ENCODE data around the gene DPH7. TPM values are rescaled to one million over a fixed set of nuclear protein-coding genes. Genes with fewer than 3 reads are reported as not detected.
"Not testable (repeated sequence)": the region's sequence is repeated elsewhere in the genome, so short reads cannot be mapped to it uniquely, and the experiment has no call there.

The DPH7 gene
- polyA plus RNA-seq, 2 donors, result 20.5 to 36.0 TPM

DNA sequence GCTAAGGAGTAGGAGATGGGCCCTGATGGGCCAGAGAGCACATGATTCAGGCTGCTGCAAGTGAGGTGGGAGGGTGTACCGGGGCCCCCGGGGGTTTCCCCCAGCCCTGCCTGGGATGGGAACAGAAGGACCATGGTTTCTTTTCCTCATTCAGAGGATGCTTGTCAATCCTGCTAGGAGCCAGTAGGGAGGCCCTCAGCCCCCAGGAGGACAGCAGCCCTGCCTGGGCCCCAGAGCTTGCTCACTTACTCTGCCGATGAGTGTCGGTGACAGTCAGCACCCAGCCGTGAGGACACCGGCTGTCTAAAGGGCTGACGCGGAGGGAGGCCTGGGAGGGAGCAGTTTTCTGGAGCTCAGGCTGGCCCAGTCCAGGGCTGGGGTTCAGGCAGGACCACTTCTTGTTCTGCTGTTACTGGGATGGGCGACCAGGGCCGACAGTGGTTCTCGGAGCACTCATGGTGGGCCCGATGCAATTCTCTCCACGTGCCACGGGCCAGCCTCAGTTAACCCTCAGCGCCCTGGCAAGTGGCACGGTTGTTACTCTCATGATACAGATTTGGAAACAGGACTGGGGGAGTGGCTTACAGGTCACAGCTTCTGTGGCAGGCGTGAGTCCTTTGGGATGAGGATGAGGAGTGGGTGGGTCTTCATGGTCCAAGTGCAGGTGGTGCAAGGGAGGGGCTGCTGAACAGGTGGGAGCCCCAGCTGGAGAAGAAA is 28.6 kb upstream of the DPH7 start:
- WGBS, 2 donors, result 51 to 53% methylated on average over 17 of the region's 17 CpGs
- H3K9me3 ChIP-seq (ENCODE audit: control insufficient read depth in 2 of 2, insufficient read depth in 1 of 2, low read depth in 1 of 2, low read length in 1 of 2), result no peaks in the 10 kb centered on the region
- H3K4me1 ChIP-seq (ENCODE audit: control insufficient read depth in 2 of 2, insufficient read depth in 2 of 2, low read length in 1 of 2), result peaks cover 15 to 34% of the 10 kb centered on the region in 2 donors
- peaks cover 0 to 2% of the 10 kb centered on the region in 2 donors for H3K36me3 ChIP-seq (ENCODE audit: control insufficient read depth in 2 of 2, insufficient read depth in 2 of 2, low read length in 1 of 2)
- peak overlapping the region; percentile 55 to 94 for H3K27ac ChIP-seq (ENCODE audit: low read depth in 2 of 2, low read length in 1 of 2)
- no peaks in the 10 kb centered on the region for H3K27me3 ChIP-seq (ENCODE audit: control insufficient read depth in 1 of 2, insufficient read depth in 2 of 2, low read length in 2 of 2)
- peak overlapping the region; percentile 79 to 89 for H3K4me3 ChIP-seq (ENCODE audit: low read depth in 1 of 2, low read length in 2 of 2)

DNA sequence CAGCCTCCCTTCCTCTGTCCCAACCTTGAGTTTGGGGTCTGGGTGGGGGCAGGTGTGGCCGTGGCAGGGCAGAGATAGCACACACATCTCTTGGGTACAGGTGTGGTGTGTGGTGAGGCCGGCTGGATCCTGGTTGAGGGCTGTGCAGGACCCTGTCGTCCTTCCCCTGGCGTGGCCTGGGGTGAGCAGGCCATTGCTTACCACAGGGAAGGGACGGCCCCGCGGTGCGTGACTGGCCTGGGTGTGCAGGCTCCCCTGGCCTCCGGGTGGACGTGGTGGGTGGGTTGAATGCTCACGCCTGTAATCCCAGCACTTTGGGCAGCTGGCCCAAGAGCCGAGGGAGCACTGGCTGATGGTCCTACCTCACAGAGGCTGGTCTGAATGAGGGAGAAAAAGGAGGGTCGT is 28.0 kb upstream of the DPH7 start:
- Histone ChIP-seq H3K36me3 (ENCODE audit: control insufficient read depth in 2 of 2, insufficient read depth in 2 of 2, low read length in 1 of 2) (peaks cover 0 to 2% of the 10 kb centered on the region in 2 donors), H3K27ac (ENCODE audit: low read depth in 2 of 2, low read length in 1 of 2) (peak overlapping the region; percentile 91 to 94), H3K9me3 (ENCODE audit: control insufficient read depth in 2 of 2, insufficient read depth in 1 of 2, low read depth in 1 of 2, low read length in 1 of 2) (no peaks in the 10 kb centered on the region), H3K27me3 (ENCODE audit: control insufficient read depth in 1 of 2, insufficient read depth in 2 of 2, low read length in 2 of 2) (no peaks in the 10 kb centered on the region), H3K4me3 (ENCODE audit: low read depth in 1 of 2, low read length in 2 of 2) (peak overlapping the region; percentile 79 to 89), H3K4me1 (ENCODE audit: control insufficient read depth in 2 of 2, insufficient read depth in 2 of 2, low read length in 1 of 2) (peaks cover 15 to 28% of the 10 kb centered on the region in 2 donors)
- 34 to 45% methylated on average over 13 of the region's 13 CpGs for WGBS, 2 donors

GRCh38 chr9:137606005-137606621 is 27.4 kb upstream of the DPH7 start:
- peak overlapping the region; percentile 91 to 94 for H3K27ac ChIP-seq (ENCODE audit: low read depth in 2 of 2, low read length in 1 of 2)
- H3K4me3 ChIP-seq (ENCODE audit: low read depth in 1 of 2, low read length in 2 of 2), result peak overlapping the region; percentile 79 to 89
- H3K9me3 ChIP-seq (ENCODE audit: control insufficient read depth in 2 of 2, insufficient read depth in 1 of 2, low read depth in 1 of 2, low read length in 1 of 2), result no peaks in the 10 kb centered on the region
- H3K36me3 ChIP-seq (ENCODE audit: control insufficient read depth in 2 of 2, insufficient read depth in 2 of 2, low read length in 1 of 2), result peaks cover 0 to 2% of the 10 kb centered on the region in 2 donors
- peaks cover 13 to 23% of the 10 kb centered on the region in 2 donors for H3K4me1 ChIP-seq (ENCODE audit: control insufficient read depth in 2 of 2, insufficient read depth in 2 of 2, low read length in 1 of 2)
- WGBS, 2 donors, result 1 to 3% methylated on average over 46 to 57 of the region's 57 CpGs
- no peaks in the 10 kb centered on the region for H3K27me3 ChIP-seq (ENCODE audit: control insufficient read depth in 1 of 2, insufficient read depth in 2 of 2, low read length in 2 of 2)

GRCh38 chr9:137605121-137606004 is 26.6 kb upstream of the DPH7 start, which contains the start of gene ARRDC1:
ARRDC1 (plus strand) TSS chr9:137605686; CDS start chr9:137605718, 32 bp downstream.
- Histone ChIP-seq H3K27me3 (ENCODE audit: control insufficient read depth in 1 of 2, insufficient read depth in 2 of 2, low read length in 2 of 2) (no peaks in the 10 kb centered on the region), H3K9me3 (ENCODE audit: control insufficient read depth in 2 of 2, insufficient read depth in 1 of 2, low read depth in 1 of 2, low read length in 1 of 2) (no peaks in the 10 kb centered on the region), H3K4me1 (ENCODE audit: control insufficient read depth in 2 of 2, insufficient read depth in 2 of 2, low read length in 1 of 2) (peaks cover 13 to 20% of the 10 kb centered on the region in 2 donors), H3K27ac (ENCODE audit: low read depth in 2 of 2, low read length in 1 of 2) (peak within 1 kb of the TSS; percentile 91 to 94), H3K36me3 (ENCODE audit: control insufficient read depth in 2 of 2, insufficient read depth in 2 of 2, low read length in 1 of 2) (peaks cover 0 to 2% of the 10 kb centered on the region in 2 donors), H3K4me3 (ENCODE audit: low read depth in 1 of 2, low read length in 2 of 2) (peak within 1 kb of the TSS; percentile 79 to 89)
- WGBS, 2 donors, result 1% methylated on average over 54 to 111 of the region's 111 CpGs

DNA sequence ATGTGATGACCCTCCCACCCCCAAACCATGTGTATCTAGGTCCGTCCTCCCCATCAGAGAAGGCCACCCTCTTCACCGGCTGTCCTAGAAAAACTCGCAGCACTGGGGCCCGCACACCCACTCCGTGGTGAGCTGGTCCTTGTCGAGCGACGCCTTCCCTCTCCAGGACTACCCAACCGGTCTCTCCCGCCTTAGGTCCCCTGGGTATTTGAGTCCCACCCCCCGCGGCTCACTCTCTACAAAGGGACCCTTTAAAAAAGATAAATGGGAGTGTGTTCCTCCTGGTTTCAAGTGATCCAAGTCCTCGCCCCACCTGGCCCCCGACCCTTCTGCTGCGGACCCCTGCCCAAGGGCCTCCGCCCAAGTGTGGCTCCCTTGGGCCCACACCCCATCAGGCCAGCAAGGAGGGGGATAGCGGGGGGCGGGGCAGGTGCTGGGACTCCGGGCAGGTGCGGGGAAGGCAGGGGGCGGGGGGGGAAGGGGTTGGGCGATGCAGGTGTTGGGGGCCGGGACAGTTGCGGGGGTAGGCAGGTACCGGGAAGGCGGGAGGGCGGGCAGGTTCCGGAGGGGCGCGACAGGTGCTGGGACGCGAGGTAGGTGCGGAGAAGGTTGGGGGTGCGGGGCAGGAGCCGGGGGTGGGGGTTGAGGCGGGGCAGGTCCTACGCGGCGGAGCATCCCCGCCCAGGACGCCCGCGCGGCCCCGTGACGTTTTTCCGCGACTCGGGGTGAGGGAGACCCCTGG is 25.8 kb upstream of the DPH7 start:
- peaks cover 0 to 2% of the 10 kb centered on the region in 2 donors for H3K36me3 ChIP-seq (ENCODE audit: control insufficient read depth in 2 of 2, insufficient read depth in 2 of 2, low read length in 1 of 2)
- H3K4me1 ChIP-seq (ENCODE audit: control insufficient read depth in 2 of 2, insufficient read depth in 2 of 2, low read length in 1 of 2), result peaks cover 13 to 20% of the 10 kb centered on the region in 2 donors
- peak overlapping the region; percentile 74 for H3K27ac ChIP-seq (ENCODE audit: low read depth in 2 of 2, low read length in 1 of 2)
- peak overlapping the region; percentile 40 to 54 for H3K4me3 ChIP-seq (ENCODE audit: low read depth in 1 of 2, low read length in 2 of 2)
- no peaks in the 10 kb centered on the region for H3K9me3 ChIP-seq (ENCODE audit: control insufficient read depth in 2 of 2, insufficient read depth in 1 of 2, low read depth in 1 of 2, low read length in 1 of 2)
- no peaks in the 10 kb centered on the region for H3K27me3 ChIP-seq (ENCODE audit: control insufficient read depth in 1 of 2, insufficient read depth in 2 of 2, low read length in 2 of 2)
- 8 to 13% methylated on average over 33 to 49 of the region's 49 CpGs for WGBS, 2 donors

- Histone ChIP-seq H3K36me3 (ENCODE audit: control insufficient read depth in 2 of 2, insufficient read depth in 2 of 2, low read length in 1 of 2) (peaks cover 0 to 2% of the 10 kb centered on the region in 2 donors), H3K27ac (ENCODE audit: low read depth in 2 of 2, low read length in 1 of 2) (no peak overlapping the region), H3K4me1 (ENCODE audit: control insufficient read depth in 2 of 2, insufficient read depth in 2 of 2, low read length in 1 of 2) (peaks cover 13 to 20% of the 10 kb centered on the region in 2 donors), H3K9me3 (ENCODE audit: control insufficient read depth in 2 of 2, insufficient read depth in 1 of 2, low read depth in 1 of 2, low read length in 1 of 2) (no peaks in the 10 kb centered on the region), H3K4me3 (ENCODE audit: low read depth in 1 of 2, low read length in 2 of 2) (no peak overlapping the region), H3K27me3 (ENCODE audit: control insufficient read depth in 1 of 2, insufficient read depth in 2 of 2, low read length in 2 of 2) (no peaks in the 10 kb centered on the region)
- WGBS, 2 donors, result 65 to 84% methylated on average over 13 of the region's 13 CpGs
Observed at GRCh38 chr9:137603879-137604278, 25.2 kb upstream of the DPH7 start.

- WGBS, 2 donors, result 10 to 21% methylated on average over 3 of the region's 3 CpGs
- Histone ChIP-seq H3K27ac (ENCODE audit: low read depth in 2 of 2, low read length in 1 of 2) (no peak overlapping the region), H3K4me3 (ENCODE audit: low read depth in 1 of 2, low read length in 2 of 2) (no peak overlapping the region), H3K4me1 (ENCODE audit: control insufficient read depth in 2 of 2, insufficient read depth in 2 of 2, low read length in 1 of 2) (peaks cover 13 to 19% of the 10 kb centered on the region in 2 donors), H3K9me3 (ENCODE audit: control insufficient read depth in 2 of 2, insufficient read depth in 1 of 2, low read depth in 1 of 2, low read length in 1 of 2) (no peaks in the 10 kb centered on the region), H3K36me3 (ENCODE audit: control insufficient read depth in 2 of 2, insufficient read depth in 2 of 2, low read length in 1 of 2) (peaks cover 0 to 2% of the 10 kb centered on the region in 2 donors), H3K27me3 (ENCODE audit: control insufficient read depth in 1 of 2, insufficient read depth in 2 of 2, low read length in 2 of 2) (no peaks in the 10 kb centered on the region)
Observed at GRCh38 chr9:137602661-137603060, 23.9 kb upstream of the DPH7 start.

DNA sequence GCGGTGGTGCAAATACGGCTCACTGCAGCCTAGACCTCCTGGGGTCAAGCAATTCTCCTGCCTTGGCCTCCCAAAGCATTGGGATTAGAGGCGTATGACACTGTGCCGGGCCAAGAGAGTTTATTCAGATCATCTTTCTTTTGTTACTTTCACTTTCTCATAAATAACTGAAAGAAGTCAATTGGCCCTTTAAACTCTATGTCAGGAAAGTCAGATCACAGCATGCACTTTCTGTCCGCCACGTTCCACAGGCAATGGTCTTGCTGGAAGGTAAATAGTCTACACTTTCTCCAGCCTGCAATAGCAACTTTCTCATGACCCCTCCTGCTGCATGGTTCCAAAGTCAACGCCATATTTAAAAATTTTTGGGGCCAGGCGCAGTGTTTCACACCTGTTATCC is 20.2 kb upstream of the DPH7 start:
- Histone ChIP-seq H3K9me3 (ENCODE audit: control insufficient read depth in 2 of 2, insufficient read depth in 1 of 2, low read depth in 1 of 2, low read length in 1 of 2) (no peaks in the 10 kb centered on the region), H3K36me3 (ENCODE audit: control insufficient read depth in 2 of 2, insufficient read depth in 2 of 2, low read length in 1 of 2) (no peaks in the 10 kb centered on the region), H3K27me3 (ENCODE audit: control insufficient read depth in 1 of 2, insufficient read depth in 2 of 2, low read length in 2 of 2) (no peaks in the 10 kb centered on the region), H3K27ac (ENCODE audit: low read depth in 2 of 2, low read length in 1 of 2) (no peak overlapping the region), H3K4me3 (ENCODE audit: low read depth in 1 of 2, low read length in 2 of 2) (no peak overlapping the region), H3K4me1 (ENCODE audit: control insufficient read depth in 2 of 2, insufficient read depth in 2 of 2, low read length in 1 of 2) (peaks cover 0 to 2% of the 10 kb centered on the region in 2 donors)
- 77 to 79% methylated on average over 8 of the region's 8 CpGs for WGBS, 2 donors

- 90 to 95% methylated on average over 7 of the region's 7 CpGs for WGBS, 2 donors
- not testable (repeated sequence) for H3K27ac ChIP-seq (ENCODE audit: low read depth in 2 of 2, low read length in 1 of 2); H3K4me3 ChIP-seq (ENCODE audit: low read depth in 1 of 2, low read length in 2 of 2); H3K36me3 ChIP-seq (ENCODE audit: control insufficient read depth in 2 of 2, insufficient read depth in 2 of 2, low read length in 1 of 2); H3K27me3 ChIP-seq (ENCODE audit: control insufficient read depth in 1 of 2, insufficient read depth in 2 of 2, low read length in 2 of 2); H3K4me1 ChIP-seq (ENCODE audit: control insufficient read depth in 2 of 2, insufficient read depth in 2 of 2, low read length in 1 of 2); H3K9me3 ChIP-seq (ENCODE audit: control insufficient read depth in 2 of 2, insufficient read depth in 1 of 2, low read depth in 1 of 2, low read length in 1 of 2)
Observed at GRCh38 chr9:137596577-137596976, 17.9 kb upstream of the DPH7 start.

Data from esophagus (tissue), 2 donors.